SK-N-MC (cell line): ENCODE results near the gene LGALS1.

Experiments
- EZH2 ChIP-seq: fragments of 200-600 bp; sonication (generic); IDR thresholded peaks from one replicate; pipeline ENCODE4 v1.6.1; 2017; ENCODE audit warnings: antibody characterized with exemption
- POLR2AphosphoS5 ChIP-seq: IDR thresholded peaks from 2 replicates; pipeline ENCODE4 v1.6.1; 2012; ENCODE audit warnings: mild to moderate bottlenecking, low read depth, low read length, borderline replicate concordance

DNA sequence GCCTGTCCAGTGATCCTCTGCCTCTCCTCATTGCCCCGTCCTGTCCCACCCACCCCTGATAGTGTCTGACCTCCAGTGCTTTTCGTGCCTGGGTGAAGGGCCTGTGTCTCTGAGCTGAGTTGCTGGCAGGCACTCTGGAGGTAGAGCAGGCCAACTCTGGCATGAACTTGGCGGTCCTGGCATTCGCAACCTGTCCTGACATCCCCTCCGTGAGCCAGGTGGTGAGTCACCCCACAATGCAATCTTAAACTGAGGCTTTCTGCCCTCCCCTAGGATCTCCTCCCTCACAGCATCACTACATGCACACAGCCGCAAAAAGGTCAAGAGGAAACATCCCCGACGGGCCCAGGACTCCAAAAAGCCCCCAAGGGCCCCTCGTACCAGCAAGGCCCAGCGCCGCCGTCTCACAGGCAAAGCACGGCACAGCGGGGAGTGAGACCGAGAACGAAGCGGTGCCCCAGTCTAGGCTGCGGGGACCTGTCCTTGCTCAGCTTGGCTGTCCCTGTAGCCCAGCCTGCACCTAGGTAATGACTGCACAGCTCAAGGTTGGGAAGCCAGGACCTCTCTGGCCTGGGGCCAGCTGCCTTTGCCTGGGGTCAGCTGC lies 15.6 kb downstream of the LGALS1 start:
- no peak for TF ChIP-seq POLR2AphosphoS5
- no peak for TF ChIP-seq EZH2
